ENCODE data around the gene VAT1. TPM values are rescaled to one million over a fixed set of nuclear protein-coding genes. Genes with fewer than 3 reads are reported as not detected.

The VAT1 gene
- total and polyA plus RNA-seq, 9 of the 15 experiments (the other 6 are each of a cell fraction or from before 2014, with no cell fraction given), result 29.4 to 153 (median 66.7) TPM

GRCh38 chr17:42997984-42998938 is 23.9 kb downstream of the VAT1 start, which contains the start of gene RPL27 (continued):
- TF ChIP-seq, protein P1, sequence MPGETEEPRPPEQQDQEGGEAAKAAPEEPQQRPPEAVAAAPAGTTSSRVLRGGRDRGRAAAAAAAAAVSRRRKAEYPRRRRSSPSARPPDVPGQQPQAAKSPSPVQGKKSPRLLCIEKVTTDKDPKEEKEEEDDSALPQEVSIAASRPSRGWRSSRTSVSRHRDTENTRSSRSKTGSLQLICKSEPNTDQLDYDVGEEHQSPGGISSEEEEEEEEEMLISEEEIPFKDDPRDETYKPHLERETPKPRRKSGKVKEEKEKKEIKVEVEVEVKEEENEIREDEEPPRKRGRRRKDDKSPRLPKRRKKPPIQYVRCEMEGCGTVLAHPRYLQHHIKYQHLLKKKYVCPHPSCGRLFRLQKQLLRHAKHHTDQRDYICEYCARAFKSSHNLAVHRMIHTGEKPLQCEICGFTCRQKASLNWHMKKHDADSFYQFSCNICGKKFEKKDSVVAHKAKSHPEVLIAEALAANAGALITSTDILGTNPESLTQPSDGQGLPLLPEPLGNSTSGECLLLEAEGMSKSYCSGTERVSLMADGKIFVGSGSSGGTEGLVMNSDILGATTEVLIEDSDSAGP (CRISPR knock-in tag; IDR thresholded peaks at IDR 0.05), result no peak
- TF ChIP-seq SMAD2 (IDR thresholded peaks at IDR 0.05; ENCODE audit: low read depth, low read length), result no peak
- TF ChIP-seq KAT2B (IDR thresholded peaks at IDR 0.05; ENCODE audit: low read depth, low read length), result no peak
- no peak for TF ChIP-seq STAT5B (CRISPR knock-in tag; IDR thresholded peaks at IDR 0.05)
- TF ChIP-seq SAFB2 (IDR thresholded peaks at IDR 0.05; ENCODE audit: borderline replicate concordance, low read depth, low read length, severe bottlenecking), result no peak
- no peak for TF ChIP-seq FOXA1 (IDR thresholded peaks at IDR 0.05; ENCODE audit: borderline replicate concordance)
- TF ChIP-seq RFX5 (IDR thresholded peaks at IDR 0.05; ENCODE audit: low read depth, low read length), result peak; percentile 67; the same call in 1 of the 2 replicates
- no peak for TF ChIP-seq MTF1 (CRISPR knock-in tag; IDR thresholded peaks at IDR 0.05; ENCODE audit: borderline replicate concordance)
- no peak for TF ChIP-seq MYBL2 (IDR thresholded peaks at IDR 0.05; ENCODE audit: low read depth)
- no peak for TF ChIP-seq MYBL2 (CRISPR knock-in tag; IDR thresholded peaks at IDR 0.05; ENCODE audit: borderline replicate concordance)
- TF ChIP-seq ZZZ3 (IDR thresholded peaks at IDR 0.05), result peak; percentile 100
- TF ChIP-seq, protein P2, sequence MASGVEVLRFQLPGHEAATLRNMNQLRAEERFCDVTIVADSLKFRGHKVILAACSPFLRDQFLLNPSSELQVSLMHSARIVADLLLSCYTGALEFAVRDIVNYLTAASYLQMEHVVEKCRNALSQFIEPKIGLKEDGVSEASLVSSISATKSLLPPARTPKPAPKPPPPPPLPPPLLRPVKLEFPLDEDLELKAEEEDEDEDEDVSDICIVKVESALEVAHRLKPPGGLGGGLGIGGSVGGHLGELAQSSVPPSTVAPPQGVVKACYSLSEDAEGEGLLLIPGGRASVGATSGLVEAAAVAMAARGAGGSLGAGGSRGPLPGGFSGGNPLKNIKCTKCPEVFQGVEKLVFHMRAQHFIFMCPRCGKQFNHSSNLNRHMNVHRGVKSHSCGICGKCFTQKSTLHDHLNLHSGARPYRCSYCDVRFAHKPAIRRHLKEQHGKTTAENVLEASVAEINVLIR (CRISPR knock-in tag; IDR thresholded peaks at IDR 0.05), result peak; percentile 89
- peak; percentile 53; the same call in 1 of the 2 replicates for TF ChIP-seq USF2 (CRISPR knock-in tag; IDR thresholded peaks at IDR 0.05)
- no peak for TF ChIP-seq NCOA4 (IDR thresholded peaks at IDR 0.05; ENCODE audit: partially characterized antibody)
- no peak for TF ChIP-seq PBX2 (CRISPR knock-in tag; IDR thresholded peaks at IDR 0.05; ENCODE audit: low read depth)
- TF ChIP-seq PBX2 (tag; conservative IDR thresholded peaks at IDR 0.05; ENCODE audit: low read depth), result no peak; the same call in 1 of the 2 replicates
- peak; percentile 86 for TF ChIP-seq NEUROD1 (IDR thresholded peaks at IDR 0.05; ENCODE audit: borderline replicate concordance, low read depth, low read length, partially characterized antibody)
- no peak for TF ChIP-seq ZNF282 (CRISPR knock-in tag; IDR thresholded peaks at IDR 0.05)
- TF ChIP-seq HES1 (IDR thresholded peaks at IDR 0.05; ENCODE audit: low read depth), result 0 out of 2 replicates have a peak, but pooled peaks have one; percentile 20

Measured in K562 (cell line).